ENCODE results near the gene COX7A2L. TPM values are rescaled to one million over a fixed set of nuclear protein-coding genes. Genes with fewer than 3 reads are reported as not detected.

The COX7A2L gene
- total and polyA plus RNA-seq, 2 experiments from 2014 or later = 112 to 149 TPM

- H3K27me3 ChIP-seq (ENCODE audit: insufficient read depth) = no peaks in the 10 kb centered on the region
- H3F3A ChIP-seq (replicated peaks; ENCODE audit: low read depth) = no peaks in the 10 kb centered on the region
- TF ChIP-seq ZNF462 (CRISPR knock-in tag; IDR thresholded peaks at IDR 0.05) (no peak), STAT1 (IDR thresholded peaks at IDR 0.05; ENCODE audit: unreplicated experiment) (no peak), CTCF (conservative IDR thresholded peaks at IDR 0.05; ENCODE audit: low read depth in 2 of 2) (no peak), JUNB (IDR thresholded peaks at IDR 0.05; ENCODE audit: unreplicated experiment) (no peak), NANOG (IDR thresholded peaks at IDR 0.05; ENCODE audit: borderline replicate concordance) (no peak), EZH2phosphoT487 (IDR thresholded peaks at IDR 0.05; ENCODE audit: unreplicated experiment) (no peak)
- Mint-ChIP-seq H3K9me3 (no peaks in the 10 kb centered on the region), H3K27ac (no peak overlapping the region), H3K36me3 (ENCODE audit: low read depth) (no peaks in the 10 kb centered on the region), H3K4me3 (no peak overlapping the region), H3K4me1 (peaks cover 4% of the 10 kb centered on the region; the same call in 2 of the 3 replicates), H3K27me3 (ENCODE audit: insufficient read depth, low read depth, poor library complexity) (peaks cover 6% of the 10 kb centered on the region)
- ATAC-seq (peak; percentile 37; the same call in 2 of the 3 replicates), DNase-seq (ENCODE audit: low spot score) (no peak)
- no peak overlapping the region for H2AFZ ChIP-seq
- no peak overlapping the region for H3K27ac ChIP-seq (ENCODE audit: low read depth)
- H3K4me3 ChIP-seq = no peak overlapping the region
- no peaks in the 10 kb centered on the region for H3K36me3 ChIP-seq (ENCODE audit: insufficient read depth)
- H3K79me2 ChIP-seq (replicated peaks; ENCODE audit: insufficient read depth) = no peaks in the 10 kb centered on the region
- H4K20me1 ChIP-seq (replicated peaks; ENCODE audit: insufficient read depth) = no peaks in the 10 kb centered on the region
- H3K9me2 ChIP-seq (ENCODE audit: insufficient read depth) = no peaks in the 10 kb centered on the region
- H3K4me1 ChIP-seq (ENCODE audit: insufficient read depth) = peaks cover 4% of the 10 kb centered on the region; the same call in 1 of the 2 replicates
- no peak overlapping the region for H3K4me2 ChIP-seq
Measured at GRCh38 chr2:42369532-42370229, 8.7 kb upstream of the COX7A2L start.
